ENCODE data around the gene MINAR1.

MINAR1 gene

GRCh38 chr15:79432345-79433275 is 474 bp downstream of the MINAR1 start:
- FAIRE-seq: no peak
- no peak for DNase-seq (ENCODE audit: low spot score)

- FAIRE-seq (no peak), DNase-seq (ENCODE audit: low spot score) (no peak)
These were observed 1.3 kb downstream of the MINAR1 start for GRCh38 chr15:79433276-79433990.

GRCh38 chr15:79434361-79434760 is 2.2 kb downstream of the MINAR1 start:
- FAIRE-seq (no peak), DNase-seq (ENCODE audit: low spot score) (no peak)

GRCh38 chr15:79436037-79436780 is 4.1 kb downstream of the MINAR1 start:
- FAIRE-seq: no peak

GRCh38 chr15:79437275-79438000 is 5.3 kb downstream of the MINAR1 start:
- DNase-seq (ENCODE audit: low spot score): no peak
- FAIRE-seq: peak; percentile 98

More at GRCh38 chr15:79436037-79436780, 4.1 kb downstream of the MINAR1 start:
- DNase-seq (ENCODE audit: low spot score): no peak

GRCh38 chr15:79439236-79439635 is 7.1 kb downstream of the MINAR1 start:
- FAIRE-seq (no peak), DNase-seq (ENCODE audit: low spot score) (no peak)

GRCh38 chr15:79440355-79440908 is 8.3 kb downstream of the MINAR1 start:
- FAIRE-seq (no peak), DNase-seq (ENCODE audit: low spot score) (no peak)

- DNase-seq (ENCODE audit: low spot score) (no peak), FAIRE-seq (no peak)
These were observed 10.8 kb downstream of the MINAR1 start for GRCh38 chr15:79442911-79443310.

GRCh38 chr15:79447060-79447459 is 14.9 kb downstream of the MINAR1 start:
- no peak for DNase-seq (ENCODE audit: low spot score)
- no peak for FAIRE-seq

- FAIRE-seq (no peak), DNase-seq (ENCODE audit: low spot score) (no peak)
These were observed 18.5 kb downstream of the MINAR1 start for GRCh38 chr15:79450648-79451047.

- no peak for DNase-seq (ENCODE audit: low spot score)
- no peak for FAIRE-seq
These were observed 19.3 kb downstream of the MINAR1 start for GRCh38 chr15:79451361-79451999.

GRCh38 chr15:79452244-79453051 is 20.3 kb downstream of the MINAR1 start:
- FAIRE-seq: peak; percentile 58

GRCh38 chr15:79453446-79453845 is 21.3 kb downstream of the MINAR1 start:
- no peak for DNase-seq (ENCODE audit: low spot score)
- no peak for FAIRE-seq

More at GRCh38 chr15:79452244-79453051, 20.3 kb downstream of the MINAR1 start:
- no peak for DNase-seq (ENCODE audit: low spot score)

GRCh38 chr15:79454063-79454462 is 21.9 kb downstream of the MINAR1 start:
- DNase-seq (ENCODE audit: low spot score): no peak
- FAIRE-seq: no peak

GRCh38 chr15:79455361-79455760 is 23.2 kb downstream of the MINAR1 start:
- peak; percentile 69 for DNase-seq (ENCODE audit: low spot score)
- FAIRE-seq: peak; percentile 87

GRCh38 chr15:79455943-79456342 is 23.8 kb downstream of the MINAR1 start:
- DNase-seq (ENCODE audit: low spot score) (no peak), FAIRE-seq (no peak)

- peak; percentile 55 for FAIRE-seq
These were observed 26.4 kb downstream of the MINAR1 start for GRCh38 chr15:79458491-79458890.

GRCh38 chr15:79459666-79460065 is 27.5 kb downstream of the MINAR1 start:
- DNase-seq (ENCODE audit: low spot score) (no peak), FAIRE-seq (no peak)

More at GRCh38 chr15:79458491-79458890, 26.4 kb downstream of the MINAR1 start:
- DNase-seq (ENCODE audit: low spot score): no peak

Measured in urothelium cell line (cell line).